Activated CD8-positive, alpha-beta memory T cell treated with anti-CD3 and anti-CD28 coated beads for 36 hours (primary cell): ENCODE data around the gene PAX2. TPM values are rescaled to one million over a fixed set of nuclear protein-coding genes. Genes with fewer than 3 reads are reported as not detected.

Experiments
- CTCF ChIA-PET: fragments of 350-600 bp; sonication (Branson Sonifier 250); formaldehyde crosslinking; loops from one replicate; lab custom pipeline; 2021; ENCODE audit warnings: antibody characterized with exemption; lab: Charles Lee
- POLR2A ChIA-PET: fragments of 350-600 bp; sonication (Branson Sonifier 250); formaldehyde crosslinking; loops from one replicate; lab custom pipeline; 2021; ENCODE audit warnings: antibody characterized with exemption; lab: Charles Lee
- total RNA-seq, 2 experiments: library from RNA; stranded (reverse); gene quantifications; one replicate each; pipeline ENCODE4 v1.2.3, GENCODE V29; 2021

Gene PAX2
- total RNA-seq, 2 experiments from 2014 or later, result not detected

DNA sequence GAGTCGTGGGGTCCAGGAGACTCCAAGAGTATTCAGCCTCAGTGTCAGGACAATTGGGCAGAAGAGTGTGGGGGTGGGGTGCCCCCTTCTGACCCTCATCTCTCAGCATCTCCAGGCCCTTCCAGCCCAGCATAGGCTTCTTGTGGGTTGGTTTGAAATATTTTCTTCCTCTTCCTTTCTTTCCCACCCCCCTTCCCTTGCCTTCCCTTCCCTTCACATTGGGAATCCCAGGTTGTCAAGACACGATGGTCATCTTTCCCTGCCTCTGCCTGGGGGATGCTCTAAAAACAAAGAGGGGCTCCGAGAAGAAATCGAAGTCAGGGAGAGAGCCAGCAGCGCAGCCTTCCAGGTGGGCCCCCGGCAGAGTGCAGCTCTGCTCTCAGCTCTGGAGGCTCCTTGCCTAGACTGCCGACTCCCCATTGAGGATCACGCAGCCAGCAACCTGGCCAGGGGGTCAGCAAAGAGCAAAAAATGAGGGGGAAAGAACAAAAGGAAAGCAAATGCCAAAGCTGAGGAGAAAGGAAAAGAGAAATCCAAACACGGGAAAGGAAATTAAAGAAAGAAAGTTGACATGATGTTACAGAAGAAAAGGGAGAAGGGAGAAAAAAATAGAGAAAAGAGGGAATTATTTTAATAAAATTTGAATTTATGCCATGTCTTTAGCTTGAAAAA, 1.5 kb downstream of the PAX2 start:
- ChIA-PET CTCF (interaction anchor here (0.6 to 1.1 kb wide), 3 partner anchors 9 to 395 kb away, joined by 3 to 4 read pairs (median 3); no protein-coding TSS in a partner anchor), POLR2A (interaction anchor here (0.7 kb wide), 1 partner anchor 85 kb away, joined by 7 read pairs; no protein-coding TSS in a partner anchor)

DNA sequence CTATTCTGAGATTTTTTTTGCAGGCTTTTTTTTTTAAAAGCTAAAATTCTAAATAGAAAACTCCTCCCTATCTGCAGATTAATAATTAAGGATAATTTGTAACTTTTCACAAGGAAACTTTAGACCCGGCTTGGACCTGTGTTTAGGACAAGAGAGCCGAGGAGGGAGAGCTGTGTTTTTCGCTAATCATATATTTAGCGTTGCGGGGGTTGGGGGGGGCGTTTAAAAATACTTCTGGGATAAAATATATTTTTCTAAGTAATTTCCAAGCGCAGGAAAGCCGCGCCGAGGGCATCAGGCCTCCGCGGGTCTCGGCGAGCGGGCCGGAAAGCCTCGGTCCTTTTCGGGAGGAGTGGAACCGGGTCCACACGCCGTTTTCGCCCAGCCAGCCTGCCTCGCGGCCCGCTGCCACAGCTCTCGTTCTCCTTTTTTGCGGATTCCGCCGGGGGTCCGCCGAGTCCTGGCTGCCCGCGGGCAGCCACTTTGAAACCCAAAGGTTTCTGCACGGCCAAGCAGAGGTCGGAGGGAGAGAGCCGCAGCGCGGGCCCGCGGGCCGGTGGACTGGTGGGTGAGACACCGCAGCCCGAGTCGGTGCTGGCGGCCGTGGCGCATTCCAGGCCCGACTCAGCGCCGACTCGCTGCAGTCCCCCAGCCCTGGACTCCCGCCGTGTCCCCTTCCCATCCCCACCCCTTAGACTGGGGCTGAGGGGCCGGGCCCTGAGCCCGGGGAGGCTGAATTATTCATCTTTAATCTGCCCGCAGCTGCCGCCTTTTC, 2.3 kb downstream of the PAX2 start:
- ChIA-PET POLR2A (interaction anchor here (0.7 kb wide), 1 partner anchor 84 kb away, joined by 7 read pairs; no protein-coding TSS in a partner anchor), CTCF (interaction anchor here (0.6 to 1.1 kb wide), 3 partner anchors 10 to 394 kb away, joined by 3 to 4 read pairs (median 3); no protein-coding TSS in a partner anchor)

DNA sequence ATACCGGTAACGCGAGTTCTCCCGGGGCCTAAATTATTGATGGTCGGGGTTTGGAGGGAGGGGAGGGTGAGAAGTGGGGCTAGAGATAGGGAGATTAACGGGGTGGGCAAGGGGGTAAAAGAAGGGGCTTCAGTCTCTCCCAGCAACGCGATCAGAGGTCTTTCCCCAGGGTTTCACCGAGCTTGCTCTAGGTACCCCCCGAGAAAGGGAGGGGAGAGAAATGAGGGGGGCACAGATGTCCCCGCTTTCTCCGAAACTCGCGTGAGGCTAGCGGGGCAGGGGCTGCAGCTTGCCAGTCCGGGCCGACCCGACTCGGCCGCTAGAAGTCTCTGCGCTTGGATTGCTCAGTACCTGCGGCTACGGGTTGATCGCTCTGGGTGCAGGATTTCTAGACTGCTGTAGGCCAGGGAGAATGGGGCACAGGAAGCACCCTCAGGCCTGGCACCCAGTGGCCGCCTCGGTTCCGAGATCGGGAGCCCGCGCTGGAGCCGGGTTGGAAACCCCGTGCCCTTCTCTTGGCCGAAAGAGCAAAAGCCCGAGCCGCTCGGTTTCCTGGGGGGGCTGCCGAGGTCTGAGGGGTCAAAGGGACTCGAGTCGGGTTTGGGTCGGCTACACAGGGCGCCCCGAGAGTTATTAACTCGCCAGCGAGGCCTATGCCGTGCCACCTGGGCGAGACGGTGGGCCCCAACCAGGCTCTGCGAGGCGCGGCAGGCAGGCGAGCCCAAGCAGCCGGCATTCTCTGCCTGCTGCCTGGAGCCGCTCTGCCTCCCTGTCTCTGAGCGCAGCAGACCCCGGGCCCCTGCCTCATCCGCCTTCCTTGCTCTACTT, 3.1 kb downstream of the PAX2 start:
- ChIA-PET CTCF (interaction anchor here (1.0 kb wide), 1 partner anchor 20 kb away, joined by 3 read pairs; no protein-coding TSS in a partner anchor), POLR2A (no interaction called here)

DNA sequence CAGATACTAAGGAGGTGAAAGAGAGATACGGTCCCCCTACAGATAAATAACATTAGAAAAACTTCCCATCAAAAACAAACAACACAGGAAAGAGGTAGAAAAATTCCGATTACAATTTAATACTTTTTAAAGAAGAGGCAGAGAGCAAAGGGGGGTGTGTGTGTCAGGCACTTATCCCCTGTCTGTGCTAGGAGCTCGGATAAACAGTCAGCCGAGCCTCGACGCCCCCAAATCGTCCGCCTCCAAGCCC, 3.6 kb downstream of the PAX2 start:
- POLR2A ChIA-PET, result no interaction called here
- CTCF ChIA-PET, result interaction anchor here (1.0 kb wide), 1 partner anchor 20 kb away, joined by 3 read pairs; no protein-coding TSS in a partner anchor

DNA sequence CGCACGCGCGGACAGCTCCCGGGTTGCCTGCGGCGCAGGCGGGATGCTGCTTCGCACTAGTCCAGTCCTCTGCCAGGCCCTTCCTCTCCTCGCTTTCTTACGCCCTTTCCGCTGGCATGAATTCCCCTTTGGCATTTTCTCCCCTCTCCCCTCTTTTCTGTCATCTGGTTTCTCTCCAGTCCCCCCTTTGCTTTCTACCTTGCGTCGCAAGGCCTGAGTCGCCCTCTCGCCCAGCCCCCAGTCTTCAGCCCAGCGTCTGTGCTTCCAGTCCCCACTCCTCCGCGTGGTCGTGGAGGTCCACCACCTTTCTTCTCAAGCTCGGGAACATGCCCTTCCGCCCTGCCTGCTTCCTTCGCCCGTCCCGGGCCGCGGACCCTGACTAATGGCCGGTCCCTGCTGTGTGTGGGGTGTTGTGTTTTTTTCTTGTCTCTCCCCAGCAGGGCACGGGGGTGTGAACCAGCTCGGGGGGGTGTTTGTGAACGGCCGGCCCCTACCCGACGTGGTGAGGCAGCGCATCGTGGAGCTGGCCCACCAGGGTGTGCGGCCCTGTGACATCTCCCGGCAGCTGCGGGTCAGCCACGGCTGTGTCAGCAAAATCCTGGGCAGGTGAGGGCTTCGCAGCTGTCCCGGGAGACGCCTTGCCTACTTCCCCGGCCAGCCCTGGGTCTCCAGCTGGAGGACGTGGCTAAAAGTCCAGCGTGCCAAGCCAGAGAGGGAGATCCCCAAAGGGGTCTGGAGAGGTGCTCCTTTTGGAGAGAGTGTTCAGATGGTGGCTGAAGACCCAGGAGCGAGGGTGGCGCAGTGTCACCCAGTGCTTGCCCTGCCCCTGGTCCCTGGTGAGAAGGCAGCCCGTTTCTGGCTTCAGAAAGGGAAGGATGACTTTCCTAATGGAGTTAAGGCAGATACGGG, 4.2 kb downstream of the PAX2 start:
- ChIA-PET POLR2A (no interaction called here), CTCF (interaction anchor here (1.0 kb wide), 1 partner anchor 21 kb away, joined by 3 read pairs; no protein-coding TSS in a partner anchor)

DNA sequence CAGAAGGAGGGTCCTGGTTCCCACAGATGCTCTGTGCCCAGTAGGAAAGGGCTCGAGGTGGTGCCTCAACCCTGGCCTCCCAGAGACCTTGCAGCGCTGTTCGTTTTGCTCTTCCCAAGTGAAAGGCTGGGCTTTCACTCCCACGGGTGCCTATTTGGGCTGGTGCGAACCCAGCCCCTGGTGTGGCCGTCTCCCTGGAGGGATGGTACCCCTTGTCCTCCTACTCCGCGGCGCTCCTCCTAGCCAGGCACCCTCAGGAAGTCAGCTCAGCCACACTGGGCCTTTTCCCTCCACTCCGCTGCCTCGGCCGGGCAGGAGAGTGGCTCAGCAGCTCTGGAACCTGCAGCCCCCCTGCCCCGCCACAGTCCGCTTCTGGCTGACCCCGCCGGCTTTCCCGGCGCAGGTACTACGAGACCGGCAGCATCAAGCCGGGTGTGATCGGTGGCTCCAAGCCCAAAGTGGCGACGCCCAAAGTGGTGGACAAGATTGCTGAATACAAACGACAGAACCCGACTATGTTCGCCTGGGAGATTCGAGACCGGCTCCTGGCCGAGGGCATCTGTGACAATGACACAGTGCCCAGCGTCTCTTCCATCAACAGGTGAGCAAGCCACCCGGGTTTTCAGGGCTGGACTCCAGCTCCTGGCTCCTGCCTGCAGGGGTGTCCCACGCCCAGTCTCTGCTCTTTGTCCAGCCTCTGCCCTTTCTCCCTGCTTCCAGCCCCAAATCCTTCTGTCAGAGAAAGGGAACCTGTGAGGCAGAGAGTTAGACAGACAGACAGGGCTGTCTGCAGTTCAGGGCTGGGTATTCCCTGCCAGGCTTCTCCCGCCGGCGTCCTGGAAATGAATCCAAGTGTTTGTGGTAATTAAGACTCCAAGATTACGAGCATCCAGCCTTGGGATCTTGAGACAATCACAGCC, 5.2 kb downstream of the PAX2 start:
- ChIA-PET CTCF (interaction anchor here (1.3 kb wide), 1 partner anchor 188 kb away, joined by 4 read pairs; no protein-coding TSS in a partner anchor), POLR2A (interaction anchor here (0.5 kb wide), 1 partner anchor 9 kb away, joined by 6 read pairs; no protein-coding TSS in a partner anchor)

DNA sequence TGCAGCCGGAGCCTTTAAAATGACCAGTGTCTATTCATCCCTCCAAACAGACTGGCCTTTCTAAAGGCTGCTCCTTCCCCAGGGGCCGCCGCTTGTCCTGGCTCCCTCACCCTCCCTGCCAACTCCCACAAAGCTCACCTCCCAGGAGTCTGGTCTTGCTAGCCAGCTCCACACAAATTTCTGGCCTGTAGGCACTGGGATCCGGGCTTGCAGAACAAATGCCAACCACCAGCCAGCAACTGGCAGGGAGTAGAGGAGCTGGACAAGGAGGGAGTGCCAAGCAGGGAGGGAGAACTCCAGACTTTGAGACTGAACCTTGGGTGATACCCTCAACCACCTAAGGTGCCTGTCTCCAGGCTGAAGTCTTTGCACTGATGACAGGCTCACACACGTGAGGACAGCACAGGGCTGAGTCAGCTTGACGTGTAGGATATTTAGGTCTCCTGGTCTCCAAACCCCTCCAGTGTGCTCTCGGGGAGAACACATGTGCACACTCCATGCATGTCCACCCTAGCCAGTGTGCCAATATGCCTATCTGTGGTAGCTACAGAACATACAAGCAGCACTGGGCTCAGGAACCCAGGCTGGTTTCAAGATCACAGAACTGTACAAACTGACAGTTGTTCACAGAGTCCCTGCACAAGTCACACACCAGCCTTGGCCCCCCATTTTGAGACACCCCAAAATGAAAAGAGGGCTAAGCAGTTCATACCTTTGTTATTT, 6.0 kb downstream of the PAX2 start:
- ChIA-PET CTCF (interaction anchor here (0.7 to 1.3 kb wide), 2 partner anchors 10 to 189 kb away, joined by 3 to 4 read pairs; no protein-coding TSS in a partner anchor), POLR2A (no interaction called here)

DNA sequence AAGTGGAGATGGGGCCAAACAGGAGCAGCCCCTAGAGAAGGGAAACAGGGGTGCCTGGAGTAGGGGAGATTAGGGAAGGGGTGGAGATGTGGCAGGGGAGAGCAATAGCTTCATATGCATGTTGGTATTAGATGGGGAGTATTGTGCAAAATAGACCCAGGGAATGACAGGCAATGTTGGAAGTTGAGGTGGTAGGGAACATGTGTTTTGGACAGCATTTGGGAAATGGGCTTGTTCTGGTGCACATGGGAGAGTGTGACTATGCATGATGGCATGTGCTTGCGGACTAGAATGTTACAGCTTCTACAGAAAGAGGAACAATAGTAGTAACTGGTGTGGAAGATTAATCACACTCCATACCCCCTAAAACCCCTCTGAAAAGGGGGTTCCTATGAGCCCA, 10.4 kb downstream of the PAX2 start:
- ChIA-PET POLR2A (no interaction called here), CTCF (interaction anchor here (0.6 kb wide), 1 partner anchor 90 kb away, joined by 3 read pairs; no protein-coding TSS in a partner anchor)

DNA sequence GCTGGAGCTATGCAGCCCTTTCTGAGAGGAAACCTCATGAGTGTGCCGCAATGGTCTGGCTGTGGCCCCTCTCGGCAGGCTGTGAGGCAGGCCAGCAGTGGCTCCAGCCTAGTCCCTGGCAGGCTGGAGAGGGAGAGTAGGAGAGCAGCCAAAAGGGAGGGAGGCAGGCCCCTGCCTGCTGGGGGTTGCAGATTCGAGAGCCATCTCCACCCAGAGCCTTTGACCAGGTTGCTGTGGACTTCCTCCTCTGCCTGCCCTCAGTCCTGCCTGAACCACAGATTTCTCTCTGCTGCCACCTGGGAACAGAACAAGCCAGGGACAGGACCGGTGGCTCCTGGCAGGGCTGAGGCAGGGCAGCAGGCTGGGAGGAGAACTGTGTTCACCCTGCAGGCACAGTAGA, 13.9 kb downstream of the PAX2 start:
- POLR2A ChIA-PET, result no interaction called here
- CTCF ChIA-PET, result no interaction called here

DNA sequence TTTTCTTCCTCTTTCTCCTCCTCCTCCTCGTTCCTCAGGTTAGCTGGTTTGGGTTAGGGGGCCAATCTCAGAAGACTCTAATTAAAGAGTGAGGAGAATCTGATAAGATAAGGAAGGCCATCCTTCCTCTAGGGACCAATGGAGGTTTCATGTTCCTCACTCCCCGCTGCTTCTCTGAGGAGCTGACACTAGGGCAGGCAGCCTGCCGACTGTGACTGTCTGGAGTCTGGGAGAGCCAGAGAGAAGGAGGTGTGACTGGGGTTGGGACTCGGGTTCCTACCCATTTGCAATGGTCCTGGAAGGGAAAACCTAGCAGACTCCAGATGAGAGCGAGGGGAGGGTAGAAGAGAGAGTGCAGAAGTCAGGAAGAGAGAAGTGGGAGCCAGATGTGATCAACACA, 15.3 kb downstream of the PAX2 start:
- ChIA-PET CTCF (no interaction called here), POLR2A (no interaction called here)

DNA sequence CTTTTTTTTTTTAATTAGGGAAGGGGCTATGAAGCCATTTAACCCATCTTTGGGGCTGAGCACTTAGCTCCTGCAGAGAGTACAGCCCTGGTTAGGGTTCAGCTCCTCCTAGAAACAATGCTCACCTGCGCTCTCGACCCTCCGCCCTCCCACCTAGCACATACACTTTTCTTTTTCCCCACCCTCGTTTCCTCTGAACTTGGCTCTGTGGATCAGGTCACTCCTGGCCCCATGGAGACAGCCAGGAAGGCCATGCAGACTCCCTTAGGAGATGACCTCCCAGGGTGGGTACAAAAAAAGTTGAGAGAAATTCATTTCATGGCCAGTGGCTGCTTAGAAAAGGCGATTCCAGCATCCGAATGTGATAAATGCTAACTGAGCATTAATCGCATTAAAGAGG, 15.8 kb downstream of the PAX2 start:
- ChIA-PET POLR2A (no interaction called here), CTCF (no interaction called here)

DNA sequence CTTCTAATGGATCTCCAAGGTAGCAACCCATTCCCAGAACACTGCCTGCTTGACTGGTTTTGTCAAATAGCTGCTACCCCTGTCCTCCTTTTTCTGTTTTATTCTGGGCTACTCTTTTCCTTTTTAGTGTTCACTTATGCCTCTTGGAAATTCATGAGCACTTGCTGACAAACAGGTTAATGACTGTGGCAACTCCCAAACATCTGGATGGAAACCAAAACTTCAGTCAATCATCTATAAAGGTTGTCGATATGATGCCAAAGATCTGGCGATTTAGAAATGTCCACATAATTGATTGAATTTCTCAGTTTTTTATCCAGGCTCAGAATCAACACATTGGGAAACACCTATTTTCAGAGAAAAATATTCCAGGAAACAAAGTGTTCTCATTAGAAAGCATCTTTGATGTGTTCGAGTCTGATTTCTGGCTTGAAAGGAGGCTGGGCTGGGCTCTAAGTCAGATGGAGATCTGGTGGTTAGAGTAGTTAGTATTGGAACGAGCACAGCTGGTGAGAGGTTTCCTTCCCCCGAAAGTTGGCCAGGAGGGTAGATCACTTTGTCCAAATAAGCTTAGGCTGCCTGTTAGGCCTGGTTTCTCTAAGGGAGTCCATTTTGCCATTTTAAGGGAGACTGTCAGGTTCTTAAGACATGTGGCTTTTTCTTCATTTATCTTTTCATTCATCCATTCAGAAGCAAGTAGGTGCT, 17.8 kb downstream of the PAX2 start:
- ChIA-PET CTCF (no interaction called here), POLR2A (no interaction called here)

DNA sequence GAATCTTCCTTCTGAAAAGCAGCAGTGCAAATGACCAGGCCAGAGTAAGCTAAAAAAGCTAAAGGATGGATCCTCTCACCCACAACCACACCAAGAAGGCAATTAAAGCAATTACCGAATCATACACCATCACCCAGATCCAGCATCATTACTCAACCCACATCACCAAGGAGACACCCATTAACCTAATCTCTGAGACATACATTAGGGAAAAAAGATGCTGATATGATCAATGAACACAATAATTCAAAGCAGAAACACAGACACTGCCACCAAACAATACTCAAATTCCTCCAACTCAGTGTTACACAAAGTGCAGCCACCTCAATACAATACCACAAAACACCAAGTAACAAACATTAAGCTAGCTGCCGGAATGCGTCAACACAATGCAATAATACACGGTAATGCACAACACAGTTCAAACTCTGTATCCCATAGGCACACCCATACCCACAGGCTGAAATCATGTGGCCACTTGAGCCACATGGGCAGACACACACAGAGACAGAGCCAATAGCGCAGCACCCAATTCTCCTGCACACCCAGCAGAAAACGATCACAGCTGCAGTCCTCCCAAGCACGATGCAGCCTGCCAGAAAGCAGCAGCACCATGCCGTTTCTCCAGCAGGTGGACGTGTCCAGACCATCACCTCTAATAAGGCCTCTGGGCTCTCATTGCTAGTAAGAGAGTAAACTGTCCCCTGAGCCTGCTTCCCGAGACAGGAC, 21.5 kb downstream of the PAX2 start:
- POLR2A ChIA-PET, result no interaction called here
- CTCF ChIA-PET, result no interaction called here

DNA sequence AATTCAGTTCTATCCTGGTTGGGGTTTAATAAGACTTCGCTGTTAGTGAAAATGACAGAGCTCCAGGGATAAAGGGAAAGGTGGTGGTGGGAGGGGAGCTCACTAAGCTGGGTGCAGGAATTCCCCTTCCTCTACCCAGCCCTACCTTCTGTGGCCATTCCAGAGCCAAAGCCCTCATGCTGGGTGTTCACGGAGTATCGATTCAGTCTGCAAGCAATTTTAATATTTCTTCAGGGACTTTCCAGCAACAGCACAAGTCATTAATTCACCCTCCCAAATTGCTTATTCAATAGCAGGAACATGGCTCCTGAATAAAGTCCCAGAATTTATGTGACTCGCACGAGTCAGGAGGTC, 22.0 kb downstream of the PAX2 start:
- ChIA-PET POLR2A (no interaction called here), CTCF (no interaction called here)

DNA sequence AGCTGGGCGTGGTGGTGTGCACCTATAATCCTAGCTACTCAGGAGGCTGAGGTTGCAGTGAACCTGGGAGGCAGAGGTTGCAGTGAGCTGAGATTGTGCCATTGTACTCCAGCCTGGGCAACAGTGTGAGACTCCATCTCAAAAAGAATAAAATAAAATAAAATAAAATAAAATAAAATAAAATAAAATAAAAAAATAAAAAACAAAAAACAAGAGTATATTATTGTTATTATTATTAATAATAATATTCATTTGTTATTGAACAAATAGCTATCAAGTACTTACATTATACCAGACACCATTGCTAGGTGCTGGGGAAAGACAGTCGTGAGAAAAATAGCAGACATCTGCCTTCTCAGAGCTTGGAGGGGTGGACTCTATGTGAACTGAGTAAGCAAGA, 24.1 kb downstream of the PAX2 start:
- ChIA-PET CTCF (no interaction called here), POLR2A (no interaction called here)

DNA sequence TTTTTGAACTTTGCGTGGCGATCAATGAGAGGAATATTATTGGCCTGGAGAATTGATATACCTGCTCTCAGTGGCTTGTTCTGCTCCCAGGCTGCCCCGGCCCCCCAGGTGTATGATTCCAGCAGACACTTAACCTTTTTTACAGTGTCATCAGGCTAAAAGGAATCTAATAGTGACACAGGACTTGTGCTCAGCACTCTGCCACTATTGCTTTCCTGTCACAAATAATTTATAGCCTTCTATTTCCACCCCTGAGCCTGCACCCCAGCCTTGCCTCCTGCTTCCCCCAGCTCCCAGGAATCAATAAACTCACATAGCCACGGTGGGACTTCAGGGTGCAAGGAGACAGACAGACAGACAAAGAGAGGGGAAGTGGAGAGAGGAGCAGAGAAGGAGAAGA, 28.3 kb downstream of the PAX2 start:
- CTCF ChIA-PET, result no interaction called here
- POLR2A ChIA-PET, result no interaction called here
